CD14-positive monocyte (primary cell): ENCODE measurements around the gene ANKRD13A. TPM values are rescaled to one million over a fixed set of nuclear protein-coding genes. Genes with fewer than 3 reads are reported as not detected.

ENCODE experiments used
- DNase-seq, 3 donors: peaks; one replicate each; pipeline ENCODE4 v3.0.0-alpha.2; 2011 to 2022
- H2AFZ ChIP-seq: 2 replicates; pipeline ENCODE4 v1.6.0; 2012; ENCODE audit warnings: mild to moderate bottlenecking, low read depth, low read length, inconsistent platforms; ENCODE audit not compliant: insufficient read depth, poor library complexity, severe bottlenecking
- H3K27ac ChIP-seq, 2 donors: 1 replicate in 1 of 2; 2 replicates in 1 of 2; pipeline ENCODE4 v1.5.1; 2012 to 2013; ENCODE audit warnings: low read length in 2 of 2, control low read depth in 1 of 2, inconsistent platforms in 1 of 2, low read depth in 1 of 2, mild to moderate bottlenecking in 1 of 2
- H3K27me3 ChIP-seq, 2 donors: one replicate each; pipeline versions ENCODE4 v1.6.0 to v1.6.1; 2011 to 2013; ENCODE audit warnings: low read length in 2 of 2; ENCODE audit not compliant: control insufficient read depth in 2 of 2, insufficient read depth in 2 of 2
- H3K36me3 ChIP-seq, 2 donors: replicated peaks in 1 of 2; 1 replicate in 1 of 2; 2 replicates in 1 of 2; pipeline versions ENCODE4 v1.5.1 to v1.6.1; 2012 to 2013; ENCODE audit warnings: low read length in 2 of 2, control low read depth in 1 of 2, inconsistent platforms in 1 of 2, mild to moderate bottlenecking in 1 of 2; ENCODE audit not compliant: insufficient read depth in 2 of 2, control insufficient read depth in 1 of 2
- H3K4me1 ChIP-seq, 2 donors: 1 replicate in 1 of 2; 2 replicates in 1 of 2; pipeline versions ENCODE4 v1.5.1 to v1.6.1; 2012 to 2013; ENCODE audit warnings: low read length in 2 of 2, control low read depth in 1 of 2, inconsistent platforms in 1 of 2, mild to moderate bottlenecking in 1 of 2, moderate library complexity in 1 of 2; ENCODE audit not compliant: insufficient read depth in 2 of 2, control insufficient read depth in 1 of 2
- H3K4me2 ChIP-seq: replicated peaks from 2 replicates; pipeline ENCODE3; 2012; ENCODE audit warnings: low read length, moderate library complexity, mild to moderate bottlenecking; ENCODE audit not compliant: poor library complexity, severe bottlenecking; ENCODE audit errors: extremely low read depth
- H3K4me3 ChIP-seq, 3 experiments: fragments of 200-600 bp in 1 of 3; sonication (generic) in 1 of 3; replicated peaks in 1 of 3; 1 replicate in 2 of 3; 2 replicates in 1 of 3; pipeline ENCODE4 v1.5.1; 2011 to 2013; ENCODE audit warnings: low read length in 3 of 3, mild to moderate bottlenecking in 3 of 3, control low read depth in 2 of 3, low read depth in 2 of 3, inconsistent platforms in 1 of 3, moderate library complexity in 1 of 3
- H3K79me2 ChIP-seq: 2 replicates; pipeline ENCODE4 v1.6.0; 2012; ENCODE audit warnings: mild to moderate bottlenecking, control low read depth, inconsistent platforms, low read length, moderate library complexity; ENCODE audit not compliant: insufficient read depth
- H3K9ac ChIP-seq: 2 replicates; pipeline ENCODE4 v1.6.0; 2017; ENCODE audit warnings: low read length, mild to moderate bottlenecking; ENCODE audit not compliant: insufficient read depth, poor library complexity, severe bottlenecking
- H3K9me3 ChIP-seq, 2 donors: replicated peaks in 1 of 2; 1 replicate in 1 of 2; 2 replicates in 1 of 2; pipeline versions ENCODE4 v1.5.1 to v1.6.1; 2012 to 2013; ENCODE audit warnings: low read length in 2 of 2, control low read depth in 1 of 2; ENCODE audit not compliant: control insufficient read depth in 1 of 2, insufficient read depth in 1 of 2
- H4K20me1 ChIP-seq: 2 replicates; pipeline ENCODE4 v1.6.0; 2012; ENCODE audit warnings: mild to moderate bottlenecking, low read length, control low read depth, moderate library complexity; ENCODE audit not compliant: insufficient read depth
- H3K27ac Mint-ChIP-seq, 7 donors: one replicate each; pipeline ENCODE4 v1.8.0; 2020; ENCODE audit warnings: mild to moderate bottlenecking in 7 of 7, mixed read lengths in 7 of 7, moderate library complexity in 6 of 7, inconsistent platforms in 2 of 7
- H3K27me3 Mint-ChIP-seq, 3 donors: one replicate each; pipeline ENCODE4 v1.8.0; 2021 to 2022; ENCODE audit warnings: low read depth in 3 of 3, mild to moderate bottlenecking in 3 of 3, mixed read lengths in 3 of 3, moderate library complexity in 3 of 3, inconsistent platforms in 1 of 3
- H3K36me3 Mint-ChIP-seq, 2 donors: one replicate each; pipeline ENCODE4 v1.8.0; 2020; ENCODE audit warnings: mixed read lengths in 2 of 2, inconsistent platforms in 1 of 2, mild to moderate bottlenecking in 1 of 2
- H3K4me1 Mint-ChIP-seq: one replicate; pipeline ENCODE4 v1.8.0; 2020; ENCODE audit warnings: mild to moderate bottlenecking, mixed read lengths
- H3K4me3 Mint-ChIP-seq, 2 donors: one replicate each; pipeline ENCODE4 v1.8.0; 2020; ENCODE audit warnings: mild to moderate bottlenecking in 2 of 2, mixed read lengths in 2 of 2, moderate library complexity in 1 of 2
- H3K9me3 Mint-ChIP-seq, 7 donors: one replicate each; pipeline ENCODE4 v1.8.0; 2020 to 2022; ENCODE audit warnings: mixed read lengths in 7 of 7, mild to moderate bottlenecking in 6 of 7, moderate library complexity in 6 of 7, inconsistent platforms in 2 of 7
- WGBS: methylation state at CpG from one replicate; pipeline ENCODE4 v1.1.5; 2013; ENCODE audit warnings: missing lambda C conversion rate; ENCODE audit not compliant: insufficient coverage; 5-methylcytosine and 5-hydroxymethylcytosine counted together
- intact Hi-C, 2 donors: fragments of 100-400 bp; cut with micrococcal nuclease; formaldehyde crosslinking; loops; one replicate each; pipeline versions ENCODE4 v1.15.0 to v1.15.1; 2023
- polyA plus RNA-seq, 3 donors: library from polyadenylated mRNA; depleted of rRNA in 1 of 3; unstranded in 2 of 3; stranded (reverse) in 1 of 3; fragments of 300-500 nt in 2 of 3; fragments of >200 nt in 1 of 3; fragmentation: Illumina TruSeq in 2 of 3; gene quantifications; 1 replicate in 2 of 3; 2 replicates in 1 of 3; pipeline ENCODE4 v1.2.3, GENCODE V29; 2012 to 2021
- TF ChIP-seq, protein P1 (sequence below): fragments of 200-600 bp; IDR thresholded peaks from one replicate; pipeline ENCODE4 v1.8.0; 2022; ENCODE audit warnings: antibody characterized with exemption, mild to moderate bottlenecking

Gene ANKRD13A
- polyA plus RNA-seq, 3 donors = 42.8 to 89.3 (median 46.8) TPM

GRCh38 chr12:109961612-109962011 lies 37.6 kb upstream of the ANKRD13A start:
- no peaks in the 10 kb centered on the region for H3K9me3 ChIP-seq
- no peaks in the 10 kb centered on the region for H3K4me1 ChIP-seq
- H4K20me1 ChIP-seq = peaks cover 90% of the 10 kb centered on the region
- no peak overlapping the region for H3K4me2 ChIP-seq
- no peak overlapping the region for H2AFZ ChIP-seq
- intact Hi-C loops = no loop called here
- 79% methylated on average over 3 of the region's 6 CpGs for WGBS
- DNase-seq = no peak
- H3K4me3 Mint-ChIP-seq = no peak overlapping the region
- peak overlapping the region in 2 of 7 donors; percentile 17 to 42 for H3K27ac Mint-ChIP-seq
- no peak overlapping the region for H3K9ac ChIP-seq
- H3K27me3 ChIP-seq = no peaks in the 10 kb centered on the region
- peaks cover 1% of the 10 kb centered on the region for H3K4me1 Mint-ChIP-seq
- peaks cover 0 to 2% (median 0%) of the 10 kb centered on the region in 3 donors for H3K27me3 Mint-ChIP-seq
- H3K36me3 ChIP-seq = peaks cover 96 to 99% of the 10 kb centered on the region in 2 donors
- no peaks in the 10 kb centered on the region for H3K9me3 Mint-ChIP-seq
- H3K79me2 ChIP-seq = peaks cover 51% of the 10 kb centered on the region
- peak overlapping the region in 1 of 2 donors; percentile 11 for H3K27ac ChIP-seq
- TF ChIP-seq, protein P1, sequence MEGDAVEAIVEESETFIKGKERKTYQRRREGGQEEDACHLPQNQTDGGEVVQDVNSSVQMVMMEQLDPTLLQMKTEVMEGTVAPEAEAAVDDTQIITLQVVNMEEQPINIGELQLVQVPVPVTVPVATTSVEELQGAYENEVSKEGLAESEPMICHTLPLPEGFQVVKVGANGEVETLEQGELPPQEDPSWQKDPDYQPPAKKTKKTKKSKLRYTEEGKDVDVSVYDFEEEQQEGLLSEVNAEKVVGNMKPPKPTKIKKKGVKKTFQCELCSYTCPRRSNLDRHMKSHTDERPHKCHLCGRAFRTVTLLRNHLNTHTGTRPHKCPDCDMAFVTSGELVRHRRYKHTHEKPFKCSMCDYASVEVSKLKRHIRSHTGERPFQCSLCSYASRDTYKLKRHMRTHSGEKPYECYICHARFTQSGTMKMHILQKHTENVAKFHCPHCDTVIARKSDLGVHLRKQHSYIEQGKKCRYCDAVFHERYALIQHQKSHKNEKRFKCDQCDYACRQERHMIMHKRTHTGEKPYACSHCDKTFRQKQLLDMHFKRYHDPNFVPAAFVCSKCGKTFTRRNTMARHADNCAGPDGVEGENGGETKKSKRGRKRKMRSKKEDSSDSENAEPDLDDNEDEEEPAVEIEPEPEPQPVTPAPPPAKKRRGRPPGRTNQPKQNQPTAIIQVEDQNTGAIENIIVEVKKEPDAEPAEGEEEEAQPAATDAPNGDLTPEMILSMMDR = no peak
- H3K4me3 ChIP-seq = no peak overlapping the region
- peaks cover 78 to 95% of the 10 kb centered on the region in 2 donors for H3K36me3 Mint-ChIP-seq

DNA sequence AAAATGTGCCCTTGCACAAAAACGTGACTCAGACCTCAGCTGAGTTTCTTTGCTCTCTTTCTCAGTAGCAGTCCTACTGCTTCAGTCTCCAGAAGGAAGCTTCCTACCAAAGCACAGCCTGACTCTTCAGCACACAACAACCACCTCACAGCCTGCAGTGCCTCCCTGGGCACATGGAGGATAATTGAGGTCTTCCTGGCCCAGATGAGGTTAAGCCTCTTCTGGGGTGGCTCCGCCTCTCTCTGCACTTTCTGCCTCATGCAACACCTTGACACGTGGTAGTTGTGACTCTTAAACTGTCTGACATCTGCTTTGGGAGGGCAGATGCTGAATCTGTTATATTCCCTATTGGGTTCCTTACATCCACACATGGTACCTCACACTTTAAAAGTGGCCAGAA lies 36.8 kb upstream of the ANKRD13A start:
- Histone ChIP-seq H3K4me2 (no peak overlapping the region), H4K20me1 (peaks cover 90% of the 10 kb centered on the region), H3K27ac (peak overlapping the region in 1 of 2 donors; percentile 36), H3K27me3 (no peaks in the 10 kb centered on the region), H3K4me1 (no peaks in the 10 kb centered on the region), H2AFZ (no peak overlapping the region), H3K4me3 (no peak overlapping the region), H3K36me3 (peaks cover 95 to 99% of the 10 kb centered on the region in 2 donors), H3K79me2 (peaks cover 52% of the 10 kb centered on the region), H3K9ac (no peak overlapping the region), H3K9me3 (no peaks in the 10 kb centered on the region)
- intact Hi-C loops = no loop called here
- Mint-ChIP-seq H3K9me3 (no peaks in the 10 kb centered on the region), H3K36me3 (peaks cover 75 to 91% of the 10 kb centered on the region in 2 donors), H3K4me1 (peaks cover 1% of the 10 kb centered on the region), H3K4me3 (no peak overlapping the region), H3K27me3 (peaks cover 0 to 2% (median 0%) of the 10 kb centered on the region in 3 donors), H3K27ac (no peak overlapping the region)
- no CpG with 5 or more reads among the region's 3 CpGs for WGBS
- no peak for DNase-seq
- TF ChIP-seq, protein P1 = no peak
